Neural cell (in vitro differentiated cells): ENCODE data around the gene CST6.

Experiments used
- POLR2AphosphoS5 ChIP-seq: IDR thresholded peaks from 2 replicates; pipeline ENCODE4 v1.6.1; 2012
- SMC3 ChIP-seq: fragments of 450-650 bp; conservative IDR thresholded peaks from 2 replicates; pipeline ENCODE4 v1.6.1; 2014; ENCODE audit warnings: antibody characterized with exemption, mild to moderate bottlenecking, moderate library complexity; ENCODE audit not compliant: poor library complexity

DNA sequence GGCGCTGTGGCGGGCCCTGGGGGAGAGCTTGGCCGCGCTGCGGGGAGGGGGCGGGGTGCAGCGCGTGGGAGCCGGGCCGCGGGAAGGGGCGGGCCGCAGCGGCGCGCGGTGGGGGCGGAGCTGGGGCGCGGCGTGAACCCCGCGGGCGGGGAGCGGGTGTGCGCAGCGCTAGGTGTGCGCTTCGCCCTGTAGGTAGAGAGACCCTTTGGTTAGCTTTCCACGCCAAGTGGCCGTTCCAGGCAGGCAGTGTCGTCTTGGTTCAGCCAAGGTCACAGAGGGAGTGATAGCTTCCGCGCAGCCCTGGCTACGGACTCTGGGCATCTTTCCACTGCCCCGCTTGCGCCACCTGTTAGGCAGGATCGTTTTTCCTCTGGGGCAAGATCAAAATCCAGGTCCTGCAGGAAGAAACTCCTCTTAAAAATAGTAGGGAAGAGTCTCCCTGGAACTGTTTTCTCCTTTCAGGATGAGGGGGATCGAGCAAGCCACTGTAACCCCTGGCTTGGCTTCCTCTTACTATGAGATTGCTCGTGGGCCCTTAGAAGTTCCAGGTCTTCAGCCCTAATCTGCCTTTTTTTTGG lies 9.1 kb upstream of the CST6 start:
- no peak for TF ChIP-seq SMC3
- no peak for TF ChIP-seq POLR2AphosphoS5
